B cell (primary cell): ENCODE results near the gene RNF213. TPM values are rescaled to one million over a fixed set of nuclear protein-coding genes. Genes with fewer than 3 reads are reported as not detected.

Experiments used
- ATAC-seq: fragments of 200-7000 bp; cut with Tn5 transposase; one replicate; pipeline ENCODE4 v1.10.0; 2021; ENCODE audit warnings: low read depth, mild to moderate bottlenecking, moderate number of reproducible peaks, moderate library complexity
- CTCF ChIA-PET: fragments of 350-600 bp; sonication (Branson Sonifier 250); formaldehyde crosslinking; loops from one replicate; lab custom pipeline; 2021; ENCODE audit warnings: antibody characterized with exemption, inconsistent platforms; lab: Charles Lee
- POLR2A ChIA-PET: fragments of 350-600 bp; sonication (Branson Sonifier 250); formaldehyde crosslinking; loops from one replicate; lab custom pipeline; 2021; ENCODE audit warnings: antibody characterized with exemption; lab: Charles Lee
- DNase-seq: peaks from one replicate; pipeline ENCODE4 v3.0.0; 2013
- H2AFZ ChIP-seq: 2 replicates; pipeline ENCODE4 v1.6.1; 2012; ENCODE audit warnings: mild to moderate bottlenecking, low read depth, low read length; ENCODE audit not compliant: insufficient read depth, poor library complexity, severe bottlenecking
- H3K27ac ChIP-seq, 2 donors: 1 replicate in 1 of 2; 2 replicates in 1 of 2; pipeline ENCODE4 v1.5.1; 2012 to 2013; ENCODE audit warnings: low read length in 2 of 2, mild to moderate bottlenecking in 2 of 2, moderate library complexity in 1 of 2
- H3K27me3 ChIP-seq, 4 experiments: fragments of 200-600 bp in 1 of 4; sonication (generic) in 1 of 4; replicated peaks in 1 of 4; 1 replicate in 2 of 4; 2 replicates in 2 of 4; pipeline versions ENCODE4 v1.6.1 to v1.7.0; 2013 to 2016; ENCODE audit warnings: low read length in 3 of 4, mild to moderate bottlenecking in 2 of 4, mixed read lengths in 1 of 4, moderate library complexity in 1 of 4; ENCODE audit not compliant: insufficient read depth in 4 of 4, control insufficient read depth in 3 of 4; ENCODE audit errors: control extremely low read depth in 1 of 4
- H3K36me3 ChIP-seq, 2 experiments: replicated peaks in 1 of 2; 1 replicate in 1 of 2; 2 replicates in 1 of 2; pipeline versions ENCODE4 v1.6.1 to v1.7.1; 2013; ENCODE audit warnings: low read length in 1 of 2; ENCODE audit not compliant: insufficient read depth in 2 of 2, control insufficient read depth in 1 of 2; ENCODE audit errors: control extremely low read depth in 1 of 2, extremely low read depth in 1 of 2
- H3K4me1 ChIP-seq, 2 donors: fragments of 200-600 bp in 1 of 2; sonication (generic) in 1 of 2; 1 replicate in 1 of 2; 2 replicates in 1 of 2; pipeline versions ENCODE4 v1.5.1 to v1.6.1; 2013 to 2017; ENCODE audit warnings: low read length in 2 of 2; ENCODE audit not compliant: control insufficient read depth in 2 of 2, insufficient read depth in 2 of 2
- H3K4me2 ChIP-seq: replicated peaks from 2 replicates; pipeline ENCODE3; 2012; ENCODE audit warnings: mild to moderate bottlenecking, low read depth, low read length; ENCODE audit not compliant: poor library complexity, severe bottlenecking
- H3K4me3 ChIP-seq, 5 experiments: fragments of 200-600 bp in 1 of 5; sonication (generic) in 1 of 5; 1 replicate in 3 of 5; 2 replicates in 2 of 5; pipeline versions ENCODE4 v1.5.1 to v1.7.0; 2011 to 2016; ENCODE audit warnings: low read length in 4 of 5, mild to moderate bottlenecking in 4 of 5, low read depth in 2 of 5, control low read depth in 1 of 5, moderate library complexity in 1 of 5; ENCODE audit not compliant: insufficient read depth in 1 of 5; ENCODE audit errors: control extremely low read depth in 1 of 5, extremely low read depth in 1 of 5
- H3K79me2 ChIP-seq: fragments of 200-600 bp; sonication (generic); one replicate; pipeline ENCODE4 v1.6.0; 2016; ENCODE audit warnings: low read length; ENCODE audit not compliant: control insufficient read depth, insufficient read depth
- H3K9ac ChIP-seq: fragments of 200-600 bp; sonication (generic); 2 replicates; pipeline ENCODE4 v1.6.1; 2017; ENCODE audit warnings: mild to moderate bottlenecking, low read length, moderate library complexity
- H3K9me3 ChIP-seq, 3 donors: one replicate each; pipeline versions ENCODE4 v1.6.1 to v1.7.1; 2013; ENCODE audit warnings: low read length in 2 of 3; ENCODE audit not compliant: control insufficient read depth in 2 of 3, insufficient read depth in 1 of 3; ENCODE audit errors: control extremely low read depth in 1 of 3
- H4K20me1 ChIP-seq: 2 replicates; pipeline ENCODE4 v1.6.0; 2012; ENCODE audit warnings: mild to moderate bottlenecking, low read length; ENCODE audit not compliant: insufficient read depth, control insufficient read depth, poor library complexity, severe bottlenecking
- H3K27ac Mint-ChIP-seq: one replicate; pipeline ENCODE4 v1.8.0; 2021; ENCODE audit warnings: mixed read lengths
- H3K27me3 Mint-ChIP-seq: one replicate; pipeline ENCODE4 v1.8.0; 2021; ENCODE audit warnings: mixed read lengths
- H3K4me1 Mint-ChIP-seq: one replicate; pipeline ENCODE4 v1.8.0; 2021; ENCODE audit warnings: mixed read lengths
- H3K4me3 Mint-ChIP-seq: one replicate; pipeline ENCODE4 v1.8.0; 2021; ENCODE audit warnings: mixed read lengths
- H3K9me3 Mint-ChIP-seq: one replicate; pipeline ENCODE4 v1.8.0; 2022; ENCODE audit warnings: mixed read lengths; ENCODE audit not compliant: insufficient read depth
- EZH2 ChIP-seq: IDR thresholded peaks from 2 replicates; pipeline ENCODE4 v1.6.1; 2012; ENCODE audit warnings: borderline replicate concordance, low read depth, mild to moderate bottlenecking, moderate library complexity, low read length; ENCODE audit not compliant: insufficient read depth, poor library complexity, severe bottlenecking
- WGBS: methylation state at CpG from one replicate; pipeline ENCODE4 v1.1.5; 2013; ENCODE audit warnings: missing lambda C conversion rate; ENCODE audit not compliant: insufficient coverage; 5-methylcytosine and 5-hydroxymethylcytosine counted together
- intact Hi-C: fragments of 100-400 bp; cut with micrococcal nuclease; formaldehyde crosslinking; loops from one replicate; pipeline ENCODE4 v1.10.0; 2022
- polyA plus RNA-seq: library from polyadenylated mRNA; depleted of rRNA; stranded (reverse); fragments of >200 nt; gene quantifications from 2 replicates; pipeline ENCODE4 v1.2.3, GENCODE V29; 2012
- total RNA-seq, 2 donors: library from RNA; stranded (reverse); fragments of 120-200 nt in 1 of 2; gene quantifications; 1 replicate in 1 of 2; 2 replicates in 1 of 2; pipeline versions ENCODE4 v1.2.3 to v1.2.4, GENCODE V29; 2013 to 2022
- TF ChIP-seq, protein P1 (sequence below): fragments of 200-600 bp; IDR thresholded peaks from one replicate; pipeline ENCODE4 v1.8.0; 2022; ENCODE audit warnings: antibody characterized with exemption, mild to moderate bottlenecking

The RNF213 gene
- total and polyA plus RNA-seq, 2 donors (not counting 1 experiment from before 2014, with no cell fraction given), result 121 to 287 TPM

- Mint-ChIP-seq H3K9me3 (no peaks in the 10 kb centered on the region), H3K27me3 (no peaks in the 10 kb centered on the region), H3K4me3 (peak overlapping the region; percentile 97), H3K4me1 (peaks cover 46% of the 10 kb centered on the region), H3K27ac (peak overlapping the region; percentile 95)
- Histone ChIP-seq H3K9me3 (no peaks in the 10 kb centered on the region), H3K27ac (peak overlapping the region; percentile 34 to 64), H3K79me2 (peaks cover 83% of the 10 kb centered on the region), H3K9ac (peak overlapping the region; percentile 20), H4K20me1 (peaks cover 73% of the 10 kb centered on the region), H3K4me2 (peak overlapping the region; percentile 92), H3K4me3 (peak overlapping the region in 1 of 5 experiments; percentile 15), H3K36me3 (peaks cover 3 to 41% of the 10 kb centered on the region in 2 experiments), H3K27me3 (no peaks in the 10 kb centered on the region), H3K4me1 (peaks cover 32 to 49% of the 10 kb centered on the region in 2 donors), H2AFZ (no peak overlapping the region)
- ChIA-PET CTCF (interaction anchor here (0.6 to 1.4 kb wide), 2 partner anchors 47 to 70 kb away, joined by 3 to 6 read pairs; no protein-coding TSS in a partner anchor), POLR2A (interaction anchor here (0.7 kb wide), 2 partner anchors 165 to 239 kb away, joined by 3 to 7 read pairs; no protein-coding TSS in a partner anchor)
- no peak for TF ChIP-seq EZH2
- TF ChIP-seq, protein P1, sequence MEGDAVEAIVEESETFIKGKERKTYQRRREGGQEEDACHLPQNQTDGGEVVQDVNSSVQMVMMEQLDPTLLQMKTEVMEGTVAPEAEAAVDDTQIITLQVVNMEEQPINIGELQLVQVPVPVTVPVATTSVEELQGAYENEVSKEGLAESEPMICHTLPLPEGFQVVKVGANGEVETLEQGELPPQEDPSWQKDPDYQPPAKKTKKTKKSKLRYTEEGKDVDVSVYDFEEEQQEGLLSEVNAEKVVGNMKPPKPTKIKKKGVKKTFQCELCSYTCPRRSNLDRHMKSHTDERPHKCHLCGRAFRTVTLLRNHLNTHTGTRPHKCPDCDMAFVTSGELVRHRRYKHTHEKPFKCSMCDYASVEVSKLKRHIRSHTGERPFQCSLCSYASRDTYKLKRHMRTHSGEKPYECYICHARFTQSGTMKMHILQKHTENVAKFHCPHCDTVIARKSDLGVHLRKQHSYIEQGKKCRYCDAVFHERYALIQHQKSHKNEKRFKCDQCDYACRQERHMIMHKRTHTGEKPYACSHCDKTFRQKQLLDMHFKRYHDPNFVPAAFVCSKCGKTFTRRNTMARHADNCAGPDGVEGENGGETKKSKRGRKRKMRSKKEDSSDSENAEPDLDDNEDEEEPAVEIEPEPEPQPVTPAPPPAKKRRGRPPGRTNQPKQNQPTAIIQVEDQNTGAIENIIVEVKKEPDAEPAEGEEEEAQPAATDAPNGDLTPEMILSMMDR, result no peak
- intact Hi-C loops, result no loop called here
- no peak for ATAC-seq
- WGBS, result 87% methylated on average over 11 of the region's 17 CpGs
- DNase-seq, result no peak
Measured at GRCh38 chr17:80265205-80266068, 4.8 kb downstream of the RNF213 start.

DNA sequence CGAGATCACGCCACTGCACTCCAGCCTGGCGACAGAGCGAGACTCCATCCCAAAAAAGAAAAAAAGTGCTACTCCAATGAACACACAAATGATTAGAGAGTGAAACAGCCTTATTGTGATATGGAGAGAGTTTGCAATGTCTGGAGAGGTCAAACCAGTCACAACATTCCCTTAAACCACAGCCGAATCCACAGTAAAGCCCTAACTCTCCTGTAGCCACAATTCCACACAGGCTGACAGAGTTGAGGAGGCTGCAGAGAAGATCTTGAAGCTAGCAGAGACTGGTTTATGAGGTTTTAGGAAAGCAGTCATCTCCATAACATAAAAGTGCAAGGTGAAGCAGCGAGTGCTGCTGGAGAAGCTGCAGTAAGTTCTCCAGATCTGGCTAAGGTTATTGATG is 6.7 kb downstream of the RNF213 start:
- no CpG with 5 or more reads among the region's 6 CpGs for WGBS
- H3K4me3 ChIP-seq, result no peak overlapping the region
- H3K4me1 ChIP-seq, result peaks cover 23 to 38% of the 10 kb centered on the region in 2 donors
- H3K4me1 Mint-ChIP-seq, result peaks cover 40% of the 10 kb centered on the region
- H3K36me3 ChIP-seq, result peaks cover 3 to 46% of the 10 kb centered on the region in 2 experiments
- H2AFZ ChIP-seq, result no peak overlapping the region
- no peaks in the 10 kb centered on the region for H3K27me3 ChIP-seq
- peaks cover 92% of the 10 kb centered on the region for H3K79me2 ChIP-seq
- no peak for TF ChIP-seq EZH2
- TF ChIP-seq, protein P1, result no peak
- POLR2A ChIA-PET, result no interaction called here
- H4K20me1 ChIP-seq, result peaks cover 82% of the 10 kb centered on the region
- CTCF ChIA-PET, result interaction anchor here (0.6 kb wide), 1 partner anchor 880 kb away, joined by 4 read pairs; no protein-coding TSS in a partner anchor
- DNase-seq (no peak), ATAC-seq (no peak)
- no peak overlapping the region for H3K9ac ChIP-seq
- H3K27ac ChIP-seq, result no peak overlapping the region
- H3K9me3 Mint-ChIP-seq, result no peaks in the 10 kb centered on the region
- H3K27me3 Mint-ChIP-seq, result no peaks in the 10 kb centered on the region
- intact Hi-C loops, result no loop called here
- no peaks in the 10 kb centered on the region for H3K9me3 ChIP-seq
- no peak overlapping the region for H3K27ac Mint-ChIP-seq
- H3K4me2 ChIP-seq, result no peak overlapping the region
- H3K4me3 Mint-ChIP-seq, result no peak overlapping the region
